Neural progenitor cell (in vitro differentiated cells): ENCODE results near the gene KLHL36.

Source experiments
- EZH2 ChIP-seq: fragments of 200-600 bp; sonication (generic); IDR thresholded peaks from 2 replicates; pipeline ENCODE4 v1.6.1; 2017; ENCODE audit warnings: antibody characterized with exemption, mild to moderate bottlenecking, moderate library complexity
- TF ChIP-seq, protein P1 (sequence below): fragments of 200-600 bp; sonication (generic); IDR thresholded peaks from 2 replicates; pipeline ENCODE4 v1.5.1; 2017; ENCODE audit warnings: antibody characterized with exemption, mild to moderate bottlenecking

DNA sequence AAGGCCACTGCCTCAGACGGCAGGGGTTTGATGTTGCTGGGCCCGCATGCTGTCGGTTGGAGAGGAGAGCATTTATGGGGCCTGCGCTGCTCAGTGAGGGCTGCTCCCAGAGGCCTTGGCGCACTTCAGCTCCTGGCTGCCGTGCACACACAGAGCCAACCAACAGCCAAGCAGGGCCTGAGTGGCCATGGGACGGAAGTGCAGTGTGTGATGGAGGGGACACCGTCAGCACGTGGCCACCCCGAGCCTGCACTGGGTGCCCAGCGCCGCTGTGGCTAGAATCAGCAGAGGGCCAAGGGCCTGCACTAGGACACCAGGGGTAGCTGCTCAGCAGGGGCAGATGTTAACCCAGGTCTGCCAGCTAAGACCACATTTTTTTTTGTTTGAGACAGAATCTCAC lies 21.8 kb downstream of the KLHL36 start:
- TF ChIP-seq, protein P1, sequence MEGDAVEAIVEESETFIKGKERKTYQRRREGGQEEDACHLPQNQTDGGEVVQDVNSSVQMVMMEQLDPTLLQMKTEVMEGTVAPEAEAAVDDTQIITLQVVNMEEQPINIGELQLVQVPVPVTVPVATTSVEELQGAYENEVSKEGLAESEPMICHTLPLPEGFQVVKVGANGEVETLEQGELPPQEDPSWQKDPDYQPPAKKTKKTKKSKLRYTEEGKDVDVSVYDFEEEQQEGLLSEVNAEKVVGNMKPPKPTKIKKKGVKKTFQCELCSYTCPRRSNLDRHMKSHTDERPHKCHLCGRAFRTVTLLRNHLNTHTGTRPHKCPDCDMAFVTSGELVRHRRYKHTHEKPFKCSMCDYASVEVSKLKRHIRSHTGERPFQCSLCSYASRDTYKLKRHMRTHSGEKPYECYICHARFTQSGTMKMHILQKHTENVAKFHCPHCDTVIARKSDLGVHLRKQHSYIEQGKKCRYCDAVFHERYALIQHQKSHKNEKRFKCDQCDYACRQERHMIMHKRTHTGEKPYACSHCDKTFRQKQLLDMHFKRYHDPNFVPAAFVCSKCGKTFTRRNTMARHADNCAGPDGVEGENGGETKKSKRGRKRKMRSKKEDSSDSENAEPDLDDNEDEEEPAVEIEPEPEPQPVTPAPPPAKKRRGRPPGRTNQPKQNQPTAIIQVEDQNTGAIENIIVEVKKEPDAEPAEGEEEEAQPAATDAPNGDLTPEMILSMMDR = no peak
- no peak for TF ChIP-seq EZH2
